Fibroblast of gingiva (primary cell): Measurements from ENCODE around the gene ZNF28.
"Not testable (repeated sequence)": the region's sequence is repeated elsewhere in the genome, so short reads cannot be mapped to it uniquely, and the experiment has no call there.

Experiments used
- DNase-seq: peaks from one replicate; pipeline ENCODE4 v3.0.0-alpha.2; 2011; ENCODE audit warnings: low read depth

The ZNF28 gene

DNA sequence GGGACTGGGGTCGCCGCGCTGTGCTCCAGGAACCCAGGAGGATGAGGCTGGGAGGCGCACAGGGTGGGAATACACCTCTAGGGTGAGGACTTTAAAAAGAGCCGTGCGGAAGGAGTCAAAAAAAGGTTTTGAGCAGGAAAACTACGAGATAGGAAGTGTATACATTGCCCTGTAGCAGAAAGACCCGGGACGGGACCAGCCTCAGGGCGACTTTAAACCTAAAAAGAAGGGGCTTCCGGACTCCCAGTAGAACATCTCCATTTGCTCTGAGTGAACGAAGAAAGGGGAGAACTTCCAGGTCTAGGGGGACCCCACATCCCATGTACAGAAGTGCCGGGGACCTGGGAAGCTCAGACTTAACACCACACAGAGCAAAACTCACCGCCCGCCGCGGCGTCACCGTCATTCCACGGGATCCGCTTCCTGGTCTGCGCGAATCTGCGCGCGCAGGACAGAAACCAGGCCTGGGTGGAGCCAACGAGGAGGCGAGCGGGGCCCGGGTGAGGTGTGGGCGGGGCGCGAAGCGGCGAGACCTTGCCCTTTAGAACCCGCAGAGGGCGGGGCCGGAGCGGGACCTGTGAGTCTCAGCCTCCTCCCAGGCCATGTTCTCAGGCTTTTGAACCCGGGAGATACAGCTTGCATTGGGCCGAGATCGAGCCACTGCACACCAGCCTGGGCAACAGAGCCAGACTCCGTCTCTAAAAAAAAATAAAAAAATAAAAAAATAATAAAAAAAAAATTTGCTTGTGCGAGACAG, at the start of gene ZNF28:
Gene ZNF28 (minus strand): TSS at position 430 of the 757 bp plus-strand sequence. CDS start 3,675 bp downstream, outside the sequence.
- peak; percentile 34 for DNase-seq

DNA sequence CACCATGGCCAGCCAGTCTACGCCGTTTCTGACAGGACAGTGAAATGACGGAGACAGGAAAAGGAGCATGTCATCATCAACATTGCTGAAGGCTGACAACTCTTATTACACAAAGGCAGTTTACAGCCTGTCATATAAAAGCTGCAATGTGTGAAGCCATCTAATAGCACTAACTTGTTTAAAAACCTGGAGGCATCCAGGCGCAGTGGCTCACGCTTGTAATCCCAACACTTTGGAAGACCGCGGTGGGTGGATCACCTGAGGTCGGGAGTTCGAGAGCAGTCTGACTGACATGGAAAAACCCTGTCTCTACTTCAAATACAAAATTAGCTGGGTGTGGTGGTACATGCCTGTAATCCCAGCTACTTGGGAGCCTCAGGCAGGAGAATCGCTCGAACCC, 46.6 kb upstream of the ZNF28 start:
- not testable (repeated sequence) for DNase-seq

DNA sequence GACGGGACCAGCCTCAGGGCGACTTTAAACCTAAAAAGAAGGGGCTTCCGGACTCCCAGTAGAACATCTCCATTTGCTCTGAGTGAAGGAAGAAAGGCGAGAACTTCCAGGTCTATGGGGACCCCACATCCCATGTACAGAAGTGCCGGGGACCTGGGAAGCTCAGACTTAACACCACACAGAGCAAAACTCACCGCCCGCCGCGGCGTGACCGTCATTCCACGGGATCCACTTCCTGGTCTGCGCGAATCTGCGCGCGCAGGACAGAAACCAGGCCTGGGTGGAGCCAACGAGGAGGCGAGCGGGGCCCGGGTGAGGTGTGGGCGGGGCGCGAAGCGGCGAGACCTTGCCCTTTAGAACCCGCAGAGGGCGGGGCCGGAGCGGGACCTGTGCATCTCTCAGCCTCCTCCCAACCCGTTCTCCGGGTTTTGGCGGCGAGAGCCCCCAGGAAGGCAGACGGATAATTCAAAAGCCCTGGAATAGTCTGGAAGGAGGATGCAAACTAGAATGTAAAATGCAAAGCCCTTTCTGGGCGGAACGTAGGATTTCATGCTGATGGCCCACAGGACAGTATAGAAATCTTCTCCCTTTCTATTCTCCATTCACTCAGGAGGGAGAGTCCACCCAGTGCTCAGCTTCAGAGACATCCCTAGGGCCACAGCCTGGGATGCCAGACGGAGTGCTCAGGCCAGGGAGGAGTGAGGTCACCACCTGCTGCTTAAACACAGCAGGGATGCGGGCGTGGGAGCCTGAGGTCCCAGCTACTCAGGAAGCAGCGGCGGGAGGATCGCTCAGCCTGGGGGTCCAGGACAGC, 36.2 kb upstream of the ZNF28 start, which contains the start of gene ZNF468:
Gene ZNF468 (minus strand): TSS at position 242 of the 814 bp plus-strand sequence. CDS start 3,347 bp downstream, outside the sequence.
- DNase-seq: peak; percentile 56

DNA sequence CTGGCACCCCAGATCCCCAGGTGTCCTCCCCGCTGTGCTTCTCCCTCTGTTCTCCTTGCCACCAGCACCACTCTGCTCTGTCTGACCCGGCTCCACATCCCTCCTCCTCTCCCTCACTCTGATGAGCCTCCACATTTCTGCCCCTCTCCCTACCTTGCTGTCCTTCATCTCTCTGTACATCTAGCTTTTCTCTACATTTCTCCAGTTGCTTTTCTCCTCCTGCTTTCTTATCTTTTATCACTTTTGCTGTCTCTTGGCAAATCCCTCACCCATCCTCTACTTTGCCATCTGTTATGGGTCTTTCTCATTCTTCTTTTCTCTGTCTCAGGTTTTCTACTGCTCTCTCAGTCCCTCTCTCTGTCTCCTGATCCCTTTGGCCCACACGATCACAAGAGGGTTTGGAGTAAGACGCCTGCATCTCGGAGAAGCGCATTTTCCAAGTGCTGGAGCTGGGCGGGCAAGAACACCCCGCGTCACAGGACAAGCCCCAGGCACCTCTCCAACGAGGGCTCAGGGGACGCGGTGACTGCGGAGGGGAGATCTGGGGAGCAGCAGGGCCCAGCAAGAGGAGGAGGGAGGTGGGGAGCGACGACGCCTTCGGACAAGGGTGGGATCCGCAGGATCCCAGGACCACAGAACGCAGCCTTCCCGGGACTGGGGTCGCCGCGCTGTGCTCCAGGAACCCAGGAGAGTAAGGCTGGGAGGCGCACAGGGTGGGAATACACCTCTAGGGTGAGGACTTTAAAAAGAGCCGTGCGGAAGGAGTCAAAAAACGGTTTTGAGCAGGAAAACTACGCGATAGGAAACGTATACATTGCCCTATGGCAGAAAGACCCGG, 35.3 kb upstream of the ZNF28 start:
- peak; percentile 14 for DNase-seq

DNA sequence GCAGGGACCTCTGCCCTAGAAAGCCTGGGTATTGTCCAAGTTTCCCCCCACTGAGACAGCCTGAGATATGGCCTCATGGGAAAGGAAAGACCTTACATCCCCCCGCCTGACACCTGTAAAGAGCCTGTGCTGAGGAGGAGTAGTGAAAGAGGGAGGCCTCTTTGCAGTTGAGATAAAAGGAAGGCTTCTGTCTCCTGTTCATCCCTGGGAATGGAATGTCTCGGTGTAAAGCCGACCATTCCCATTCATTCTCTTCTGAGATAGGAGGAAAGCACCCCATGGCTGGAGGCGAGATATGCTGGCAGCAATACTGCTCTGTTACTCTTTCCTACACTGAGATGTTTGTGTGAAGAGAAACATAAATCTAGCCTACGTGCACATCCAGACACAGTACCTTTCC, 25.9 kb upstream of the ZNF28 start:
- not testable (repeated sequence) for DNase-seq

DNA sequence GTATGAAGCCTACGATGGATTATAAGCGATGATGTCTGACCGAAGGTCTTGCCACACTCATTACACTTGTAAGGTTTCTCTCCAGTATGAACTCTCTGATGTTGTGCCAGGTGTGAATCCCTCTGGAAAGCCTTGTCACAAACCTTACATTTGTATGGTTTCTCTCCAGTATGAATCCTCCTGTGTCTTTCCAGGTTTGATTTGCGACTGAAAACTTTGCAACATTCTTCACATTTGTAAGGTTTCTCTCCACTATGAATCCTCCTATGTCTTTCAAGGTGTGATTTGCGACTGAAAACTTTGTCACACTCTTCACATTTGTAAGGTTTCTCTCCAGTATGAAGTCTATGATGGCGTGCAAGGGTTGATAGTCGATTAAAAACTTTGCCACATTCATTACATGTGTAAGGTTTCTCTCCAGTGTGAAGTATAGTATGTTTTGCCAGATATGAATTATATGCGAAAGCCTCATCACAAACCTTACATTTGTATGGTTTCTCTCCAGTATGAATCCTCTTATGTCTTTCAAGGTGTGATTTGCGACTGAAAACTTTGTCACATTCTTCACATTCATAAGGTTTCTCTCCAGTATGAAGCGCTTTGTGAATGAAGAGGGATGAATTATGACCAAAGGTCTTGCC, 19.5 kb upstream of the ZNF28 start:
- not testable (repeated sequence) for DNase-seq

DNA sequence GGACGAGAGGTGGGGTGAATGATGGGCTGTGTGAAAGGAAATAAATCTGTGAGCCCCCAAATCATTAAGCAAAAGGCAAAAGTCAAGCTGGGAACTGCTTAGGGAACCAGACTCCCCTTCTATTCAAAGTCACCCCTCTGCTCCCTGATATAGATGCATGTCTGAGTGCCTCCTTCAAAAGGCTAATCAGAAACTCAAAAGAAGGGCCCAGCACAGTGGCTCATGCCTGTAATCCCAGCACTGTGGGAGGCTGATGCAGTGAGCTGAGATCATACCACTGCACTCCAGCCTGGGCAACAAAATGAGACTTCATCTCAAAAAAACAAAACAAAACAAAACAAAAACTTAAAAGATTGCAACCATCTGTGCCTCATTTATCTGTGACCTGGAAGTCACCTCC, 12.9 kb upstream of the ZNF28 start:
- DNase-seq: not testable (repeated sequence)

DNA sequence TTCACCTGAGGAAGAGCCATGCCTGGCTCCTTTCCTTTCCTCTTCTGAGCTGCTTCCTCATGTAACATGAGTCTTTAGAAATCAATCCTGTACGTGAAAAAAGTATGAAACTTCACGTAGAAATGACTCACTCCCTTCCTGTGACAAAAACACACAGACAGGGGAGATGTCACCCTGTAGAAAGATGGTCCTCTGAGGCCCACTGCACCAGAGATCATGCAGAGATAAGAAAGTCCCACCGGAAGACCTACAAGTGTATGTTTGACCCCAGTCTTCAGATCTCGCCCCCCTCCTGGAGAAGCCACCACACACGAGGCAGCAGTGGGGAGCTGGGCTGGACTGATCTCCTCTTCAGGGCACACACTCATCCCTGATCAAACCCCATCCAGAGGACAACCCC, 12.1 kb upstream of the ZNF28 start:
- not testable (repeated sequence) for DNase-seq

DNA sequence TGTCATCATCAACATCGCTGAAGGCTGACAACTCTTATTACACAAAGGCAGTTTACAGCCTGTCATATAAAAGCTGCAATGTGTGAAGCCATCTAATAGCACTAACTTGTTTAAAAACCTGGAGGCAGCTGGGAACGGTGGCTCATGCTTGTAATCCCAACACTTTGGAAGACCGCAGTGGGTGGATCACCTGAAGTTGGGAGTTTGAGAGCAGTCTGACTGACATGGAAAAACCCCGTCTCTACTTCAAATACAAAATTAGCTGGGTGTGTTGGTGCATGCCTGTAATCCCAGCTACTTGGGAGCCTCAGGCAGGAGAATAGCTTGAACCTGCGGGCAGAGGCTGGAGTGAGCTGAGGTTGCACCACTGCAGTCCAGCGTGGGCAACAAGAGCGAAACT, 8.4 kb upstream of the ZNF28 start:
- DNase-seq: not testable (repeated sequence)

DNA sequence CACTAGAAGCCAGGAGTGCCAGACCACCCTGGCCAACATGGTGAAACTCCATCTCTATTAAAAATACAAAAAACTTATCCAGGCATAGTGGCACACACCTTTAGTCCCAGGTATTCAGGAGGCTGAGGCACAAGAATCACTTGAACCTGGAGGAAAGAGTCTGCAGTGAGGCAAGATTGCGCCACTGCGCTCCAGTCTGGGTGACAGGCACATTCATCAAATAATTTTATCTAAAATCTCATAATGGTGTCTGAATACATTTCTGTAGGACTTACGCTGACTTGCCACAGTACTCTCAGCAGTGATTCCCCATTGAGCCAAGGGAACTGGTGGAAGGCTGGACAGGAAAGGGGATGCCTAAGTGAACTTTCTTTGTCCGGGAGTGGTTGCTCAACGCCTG, 4.3 kb upstream of the ZNF28 start:
- DNase-seq: no peak

DNA sequence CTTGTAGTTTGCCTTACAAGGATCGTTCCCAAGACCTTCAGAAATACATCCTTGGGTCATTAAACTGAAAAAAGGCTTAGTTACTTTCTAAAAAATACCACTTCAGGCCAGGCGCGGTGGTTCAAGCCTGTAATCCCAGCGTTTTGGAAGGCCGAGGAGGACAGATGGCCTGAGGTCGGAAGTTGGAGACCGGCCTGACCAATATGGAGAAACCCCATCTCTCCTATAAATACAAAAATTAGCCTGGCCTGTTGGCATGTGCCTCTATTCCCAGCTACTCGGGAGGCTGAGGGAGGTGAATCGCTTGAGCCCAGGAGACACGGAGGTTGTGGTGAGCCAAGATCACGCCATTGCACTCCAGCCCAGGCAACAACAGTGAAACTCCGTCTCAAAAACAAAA, 2.2 kb upstream of the ZNF28 start:
- no peak for DNase-seq

DNA sequence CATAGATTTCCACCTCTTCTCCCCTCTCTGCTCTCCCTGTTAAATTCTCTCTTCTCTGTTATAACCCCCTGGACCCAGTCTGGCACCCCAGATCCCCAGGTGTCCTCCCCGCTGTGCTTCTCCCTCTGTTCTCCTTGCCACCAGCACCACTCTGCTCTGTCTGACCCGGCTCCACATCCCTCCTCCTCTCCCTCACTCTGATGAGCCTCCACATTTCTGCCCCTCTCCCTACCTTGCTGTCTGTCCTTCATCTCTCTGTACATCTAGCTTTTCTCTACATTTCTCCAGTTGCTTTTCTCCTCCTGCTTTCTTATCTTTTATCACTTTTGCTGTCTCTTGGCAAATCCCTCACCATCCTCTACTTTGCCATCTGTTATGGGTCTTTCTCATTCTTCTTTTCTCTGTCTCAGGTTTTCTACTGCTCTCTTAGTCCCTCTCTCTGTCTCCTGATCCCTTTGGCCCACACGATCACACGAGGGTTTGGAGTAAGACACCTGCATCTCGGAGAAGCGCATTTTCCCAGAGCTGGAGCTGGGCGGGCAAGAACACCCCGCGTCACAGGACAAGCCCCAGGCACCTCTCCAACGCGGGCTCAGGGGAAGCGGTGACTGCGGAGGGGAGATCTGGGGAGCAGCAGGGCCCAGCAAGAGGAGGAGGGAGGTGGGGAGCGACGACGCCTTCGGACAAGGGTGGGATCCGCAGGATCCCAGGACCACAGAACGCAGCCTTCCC, 795 bp downstream of the ZNF28 start:
- DNase-seq: peak; percentile 14

DNA sequence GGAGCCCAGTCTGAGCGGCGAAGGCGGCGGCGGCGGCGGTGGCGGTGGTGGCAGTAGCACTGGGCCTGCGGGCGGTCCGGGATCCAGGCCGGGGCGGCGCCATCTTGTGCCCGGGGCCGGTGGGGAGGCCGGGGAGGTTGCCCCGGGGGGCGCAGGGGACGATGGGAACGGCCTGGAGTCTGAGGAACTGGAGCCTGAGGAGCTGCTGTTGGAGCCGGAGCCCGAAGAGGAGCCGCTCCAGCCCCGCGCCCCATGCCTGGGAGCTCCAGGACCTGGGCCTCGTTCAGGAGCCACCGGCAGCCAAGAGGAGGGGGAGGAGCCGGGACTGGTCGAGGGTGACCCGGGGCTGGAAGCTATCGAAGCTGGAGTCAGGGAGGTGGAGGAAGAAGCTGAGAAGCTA, 11.6 kb downstream of the ZNF28 start:
- DNase-seq: no peak

DNA sequence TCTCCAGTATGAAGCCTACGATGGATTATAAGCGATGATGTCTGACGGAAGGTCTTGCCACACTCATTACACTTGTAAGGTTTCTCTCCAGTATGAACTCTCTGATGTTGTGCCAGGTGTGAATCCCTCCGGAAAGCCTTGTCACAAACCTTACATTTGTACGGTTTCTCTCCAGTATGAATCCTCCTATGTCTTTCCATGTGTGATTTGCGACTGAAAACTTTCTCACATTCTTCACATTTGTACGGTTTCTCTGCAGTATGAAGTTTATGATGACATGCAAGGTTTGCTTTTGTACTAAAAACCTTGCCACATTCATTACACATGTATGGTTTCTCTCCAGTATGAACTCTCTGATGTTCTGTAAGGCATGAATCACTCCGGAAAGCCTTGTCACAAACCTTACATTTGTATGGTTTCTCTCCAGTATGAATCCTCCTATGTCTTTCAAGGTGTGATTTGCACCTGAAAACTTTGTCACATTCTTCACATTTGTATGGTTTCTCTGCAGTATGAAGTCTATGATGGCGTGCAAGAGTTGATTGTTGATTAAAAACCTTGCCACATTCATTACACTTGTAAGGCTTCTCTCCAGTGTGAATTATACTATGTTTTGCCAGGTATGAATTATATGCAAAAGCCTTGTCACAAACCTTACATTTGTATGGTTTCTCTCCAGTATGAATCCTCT, 21.3 kb downstream of the ZNF28 start:
- DNase-seq: not testable (repeated sequence)

DNA sequence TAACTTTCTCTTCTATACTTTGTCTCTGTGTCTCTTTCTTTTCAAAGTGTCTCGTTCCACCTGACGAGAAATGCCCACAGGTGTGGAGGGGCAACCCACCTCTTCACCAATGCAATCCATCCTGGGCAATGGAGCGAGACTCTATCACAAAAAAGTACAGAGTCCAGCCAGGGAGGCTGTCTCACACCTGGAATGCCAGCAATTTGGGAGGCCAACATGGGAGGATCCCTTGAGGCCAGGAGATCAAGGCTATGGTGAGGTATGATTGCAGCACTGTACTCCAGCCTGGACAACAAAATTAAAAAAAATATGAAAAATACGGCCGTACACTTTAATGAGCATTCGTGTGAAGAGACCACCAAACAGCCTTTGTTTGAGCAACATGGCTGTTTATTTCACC, 32.0 kb downstream of the ZNF28 start:
- no peak for DNase-seq

DNA sequence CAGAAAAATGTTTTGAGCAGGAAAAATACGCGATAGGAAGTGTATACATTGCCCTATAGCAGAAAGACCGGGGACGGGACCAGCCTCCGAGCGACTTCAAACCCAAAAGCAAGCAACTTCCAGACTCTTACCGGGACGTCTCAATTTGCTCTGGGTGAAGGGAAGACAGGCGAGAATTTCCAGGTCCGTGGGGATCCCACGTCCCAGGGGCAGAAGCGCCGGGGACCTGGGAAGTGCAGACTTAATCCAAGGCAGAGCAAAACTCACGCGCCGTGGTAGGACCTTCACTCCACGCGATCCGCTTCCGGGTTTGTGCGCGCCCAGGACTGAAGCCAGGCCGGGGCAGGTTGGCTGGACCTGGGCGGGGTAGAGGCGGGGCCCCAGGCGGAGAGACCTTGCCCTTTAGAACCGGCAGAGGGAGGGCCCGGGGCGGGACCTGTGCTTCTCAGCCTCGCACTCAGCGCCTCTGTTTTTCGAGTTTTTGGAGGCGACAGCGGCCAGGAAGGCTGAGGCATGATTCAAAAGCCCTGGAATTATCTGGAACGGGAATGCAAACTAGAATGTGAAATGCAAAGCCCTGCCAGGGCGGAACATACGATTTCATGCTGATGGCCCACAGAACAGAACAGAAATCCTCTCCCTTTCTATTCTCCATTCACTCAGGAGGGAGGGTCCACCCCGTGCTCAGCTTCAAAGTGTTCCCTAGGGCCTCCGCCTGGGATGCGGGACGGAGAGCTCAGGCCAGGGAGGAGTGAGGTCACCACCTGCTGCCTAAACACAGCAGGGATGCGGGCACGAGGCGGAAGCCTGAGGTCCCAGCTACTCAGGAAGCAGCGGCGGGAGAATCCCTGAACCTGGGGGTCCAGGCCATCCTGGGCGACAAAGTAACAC, 34.7 kb downstream of the ZNF28 start, which contains the start of gene ZNF600:
Gene ZNF600 (minus strand): TSS at position 328 of the 891 bp plus-strand sequence. CDS start 7,903 bp downstream, outside the sequence.
- peak; percentile 57 for DNase-seq

DNA sequence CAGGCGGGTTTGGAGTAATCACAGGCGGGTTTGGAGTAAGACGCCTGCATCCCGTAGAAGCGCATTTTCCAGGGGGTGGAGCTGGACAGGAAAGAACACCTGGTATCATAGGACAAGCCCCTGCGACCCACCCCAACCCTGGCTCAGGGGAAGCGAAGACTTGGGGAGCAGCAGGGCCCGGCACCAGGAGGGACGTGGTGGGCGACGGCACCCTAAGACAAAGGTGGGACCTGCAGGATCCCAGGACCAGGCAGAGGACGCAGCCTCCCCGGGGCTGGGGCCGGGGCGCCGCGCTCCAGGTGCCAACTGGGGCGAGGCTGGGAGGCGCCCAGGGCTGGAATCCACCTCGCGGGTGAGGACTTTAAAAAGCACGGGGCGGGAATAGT, 35.4 kb downstream of the ZNF28 start:
- no peak for DNase-seq

DNA sequence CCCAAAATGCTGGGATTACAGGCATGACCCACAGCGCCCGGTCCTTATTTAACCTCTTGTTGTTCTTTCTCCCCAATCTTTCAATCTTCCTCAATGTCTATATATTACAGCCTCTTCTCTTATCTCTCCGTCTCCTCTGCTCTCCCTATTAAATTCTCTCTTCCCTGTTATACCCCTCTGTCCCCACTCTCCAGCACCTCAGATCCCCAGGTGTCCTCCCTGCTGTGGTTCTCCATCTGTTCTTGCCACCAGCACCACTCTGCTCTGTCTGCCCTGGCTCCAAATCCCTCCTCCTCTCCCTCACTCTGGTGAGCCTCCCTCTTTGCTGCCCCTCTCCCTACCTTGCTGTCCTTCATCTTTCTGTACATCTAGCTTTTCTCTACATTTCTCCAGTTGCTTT, 35.9 kb downstream of the ZNF28 start:
- DNase-seq: no peak

DNA sequence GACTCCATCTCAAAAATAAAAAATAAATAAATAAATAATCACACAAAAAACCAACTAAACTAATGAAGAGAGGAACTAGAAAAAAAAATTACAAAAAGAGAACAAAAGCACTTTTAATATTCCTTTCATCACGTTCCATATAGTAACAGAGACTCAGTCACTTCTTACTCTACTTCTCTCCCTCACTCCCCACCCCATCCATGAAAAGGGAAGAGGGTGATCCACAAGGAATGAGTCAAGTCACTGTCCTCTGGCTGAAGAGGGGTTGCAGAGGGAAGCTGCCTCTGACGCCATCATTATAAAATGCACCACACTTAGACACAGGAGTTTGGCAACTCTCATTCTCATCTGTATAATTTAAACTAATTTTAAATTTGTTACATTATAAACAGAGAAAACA, 38.6 kb downstream of the ZNF28 start:
- not testable (repeated sequence) for DNase-seq
